GM08714 (cell line): ENCODE data around the gene WFIKKN1.

ENCODE experiments used
- H3K4me3 ChIP-seq: fragments of 200-500 bp; sonication (Bioruptor generic); 2 replicates; pipeline ENCODE4 v1.5.1; 2014; ENCODE audit warnings: mild to moderate bottlenecking, low read length, inconsistent platforms
- ZNF274 ChIP-seq: IDR thresholded peaks from 2 replicates; pipeline ENCODE4 v1.6.1; 2012; ENCODE audit warnings: mild to moderate bottlenecking, low read depth, low read length

WFIKKN1 gene

GRCh38 chr16:630815-631405 is at the start of gene WFIKKN1:
Gene WFIKKN1 (plus strand): TSS chr16:630985. CDS start chr16:631254, 269 bp downstream.
- no peak for TF ChIP-seq ZNF274
- no peak within 1 kb of the TSS for H3K4me3 ChIP-seq

GRCh38 chr16:582218-582613 is 48.6 kb upstream of the WFIKKN1 start:
- no peak for TF ChIP-seq ZNF274
- H3K4me3 ChIP-seq: no peak overlapping the region

GRCh38 chr16:582614-583331 is 48.0 kb upstream of the WFIKKN1 start:
- no peak overlapping the region for H3K4me3 ChIP-seq
- TF ChIP-seq ZNF274: no peak

- no peak overlapping the region for H3K4me3 ChIP-seq
- no peak for TF ChIP-seq ZNF274
Measured at GRCh38 chr16:583470-583814, 47.3 kb upstream of the WFIKKN1 start.

- H3K4me3 ChIP-seq: no peak overlapping the region
- TF ChIP-seq ZNF274: no peak
Measured at GRCh38 chr16:583815-584591, 46.8 kb upstream of the WFIKKN1 start.

- TF ChIP-seq ZNF274: no peak
- H3K4me3 ChIP-seq: no peak overlapping the region
Measured at GRCh38 chr16:585351-585750, 45.4 kb upstream of the WFIKKN1 start.

- no peak for TF ChIP-seq ZNF274
- H3K4me3 ChIP-seq: no peak overlapping the region
Measured at GRCh38 chr16:586047-586644, 44.6 kb upstream of the WFIKKN1 start.

GRCh38 chr16:586645-587590 is 43.9 kb upstream of the WFIKKN1 start:
- no peak for TF ChIP-seq ZNF274
- peak overlapping the region; percentile 83; the same call in 1 of the 2 replicates for H3K4me3 ChIP-seq

GRCh38 chr16:588639-588888 is 42.2 kb upstream of the WFIKKN1 start:
- no peak for TF ChIP-seq ZNF274
- H3K4me3 ChIP-seq: peak overlapping the region; percentile 83

- no peak for TF ChIP-seq ZNF274
- peak overlapping the region; percentile 83 for H3K4me3 ChIP-seq
Measured at GRCh38 chr16:588889-589657, 41.7 kb upstream of the WFIKKN1 start.

- TF ChIP-seq ZNF274: no peak
- H3K4me3 ChIP-seq: peak within 1 kb of the TSS; percentile 83
Measured at GRCh38 chr16:589658-590187, 41.1 kb upstream of the WFIKKN1 start, which contains the start of gene RAB40C. Gene RAB40C (plus strand): TSS chr16:590066. CDS start chr16:590292, 226 bp downstream.

GRCh38 chr16:590188-590814 is 40.5 kb upstream of the WFIKKN1 start:
- TF ChIP-seq ZNF274: no peak
- peak overlapping the region; percentile 77 for H3K4me3 ChIP-seq

GRCh38 chr16:590815-591200 is 40.0 kb upstream of the WFIKKN1 start:
- TF ChIP-seq ZNF274: no peak
- peak overlapping the region; percentile 77 for H3K4me3 ChIP-seq
